A549 (cell line): Measurements from ENCODE around the gene MVK. TPM values are rescaled to one million over a fixed set of nuclear protein-coding genes. Genes with fewer than 3 reads are reported as not detected.

ENCODE experiments used
- ATAC-seq, 2 experiments: fragments of 200-7000 bp in 1 of 2; fragments of >200 bp in 1 of 2; cut with Nextera tagmentation in 1 of 2; cut with Tn5 transposase in 1 of 2; 3 replicates each; pipeline versions ENCODE4 v1.8.0 to v1.9.1; 2018 to 2020; ENCODE audit warnings: mild to moderate bottlenecking in 1 of 2, moderate library complexity in 1 of 2
- CTCF ChIA-PET: fragments of 300-600 bp; sonication (Branson Sonifier 250); formaldehyde crosslinking; extraction: SDS; loops from one replicate; lab custom pipeline; 2021; ENCODE audit warnings: antibody characterized with exemption, inconsistent platforms; lab: Yijun Ruan, JAX
- POLR2A ChIA-PET: fragments of 350-600 bp; formaldehyde crosslinking; extraction: SDS; loops from one replicate; lab custom pipeline; 2021; ENCODE audit warnings: antibody characterized with exemption, inconsistent platforms; lab: Yijun Ruan, JAX
- DNase-seq, 2 experiments: peaks; one replicate each; pipeline versions ENCODE4 v3.0.0 to v3.0.0-alpha.2; 2011 to 2016; ENCODE audit warnings: low read depth in 1 of 2, low spot score in 1 of 2
- FAIRE-seq: peaks from 2 replicates; lab custom pipeline; 2011; peaks lifted over from hg19 to GRCh38; lab: Jason Lieb, UNC
- H3K27ac ChIP-seq, 2 experiments: fragments of >200 bp; sonication (Bioruptor Twin); formaldehyde crosslinking; 3 replicates each; pipeline ENCODE4 v1.5.1; 2016 to 2017
- H3K4me1 ChIP-seq: fragments of >200 bp; sonication (Bioruptor Twin); formaldehyde crosslinking; 3 replicates; pipeline ENCODE4 v1.6.1; 2016
- H3K4me2 ChIP-seq: fragments of >200 bp; sonication (Bioruptor Twin); formaldehyde crosslinking; 3 replicates; pipeline ENCODE4 v1.6.1; 2016
- H3K4me3 ChIP-seq: fragments of >200 bp; sonication (Bioruptor Twin); formaldehyde crosslinking; 3 replicates; pipeline ENCODE4 v1.5.1; 2016
- H3K9me3 ChIP-seq: fragments of >200 bp; sonication (Bioruptor Twin); formaldehyde crosslinking; 3 replicates; pipeline ENCODE4 v1.6.1; 2016
- ATOH8 ChIP-seq: fragments of 250-450 bp; sonication (Bioruptor Pico); IDR thresholded peaks from 2 replicates; pipeline ENCODE4 v1.5.0; 2020; ENCODE audit warnings: low read depth, mild to moderate bottlenecking, moderate library complexity
- CHD2 ChIP-seq: fragments of 150-350 bp; IDR thresholded peaks from 2 replicates; pipeline ENCODE4 v1.6.1; 2014; ENCODE audit warnings: low read length; ENCODE audit not compliant: partially characterized antibody
- CHD4 ChIP-seq: fragments of 200-600 bp; sonication (generic); IDR thresholded peaks from 2 replicates; pipeline ENCODE4 v1.6.1; 2016; ENCODE audit warnings: antibody characterized with exemption, mild to moderate bottlenecking, borderline replicate concordance
- EHF ChIP-seq: fragments of 250-450 bp; sonication (Bioruptor Pico); IDR thresholded peaks from 2 replicates; pipeline ENCODE4 v1.5.0; 2020; ENCODE audit warnings: mild to moderate bottlenecking
- EHMT2 ChIP-seq: fragments of 200-600 bp; sonication (generic); IDR thresholded peaks from 2 replicates; pipeline ENCODE4 v1.6.1; 2016; ENCODE audit warnings: antibody characterized with exemption, low read depth, mild to moderate bottlenecking, moderate library complexity
- ELK1 ChIP-seq: fragments of 150-350 bp; IDR thresholded peaks from 2 replicates; pipeline ENCODE4 v1.6.1; 2014; ENCODE audit warnings: low read depth, mild to moderate bottlenecking, low read length
- ESRRA ChIP-seq: fragments of 150-350 bp; IDR thresholded peaks from 2 replicates; pipeline ENCODE4 v1.6.1; 2014; ENCODE audit warnings: mild to moderate bottlenecking, low read length, borderline replicate concordance
- FOSB ChIP-seq: fragments of 250-450 bp; sonication (Bioruptor Pico); IDR thresholded peaks from 2 replicates; pipeline ENCODE4 v1.5.0; 2020; ENCODE audit warnings: mild to moderate bottlenecking, moderate library complexity
- FOXS1 ChIP-seq: fragments of 250-450 bp; sonication (Bioruptor Pico); IDR thresholded peaks from 2 replicates; pipeline ENCODE4 v1.5.0; 2020; ENCODE audit warnings: mild to moderate bottlenecking, moderate library complexity
- GATA3 ChIP-seq: IDR thresholded peaks from 2 replicates; pipeline ENCODE4 v1.6.1; 2012; ENCODE audit warnings: borderline replicate concordance
- HMGXB4 ChIP-seq: fragments of 250-450 bp; sonication (Bioruptor Pico); IDR thresholded peaks from 2 replicates; pipeline ENCODE4 v1.5.0; 2021; ENCODE audit warnings: mild to moderate bottlenecking, moderate library complexity, borderline replicate concordance
- HOXB5 ChIP-seq: fragments of 250-450 bp; sonication (Bioruptor Pico); IDR thresholded peaks from 2 replicates; pipeline ENCODE4 v1.5.0; 2020; ENCODE audit warnings: mild to moderate bottlenecking, moderate library complexity
- MAFK ChIP-seq: fragments of 450-650 bp; IDR thresholded peaks from 2 replicates; pipeline ENCODE4 v1.6.1; 2014; ENCODE audit not compliant: partially characterized antibody
- MAX ChIP-seq: IDR thresholded peaks from 2 replicates; pipeline ENCODE4 v1.6.1; 2012
- MYC ChIP-seq: IDR thresholded peaks from 2 replicates; pipeline ENCODE4 v1.6.1; 2012; ENCODE audit warnings: mild to moderate bottlenecking, inconsistent platforms, low read length, improper control_type of control experiment, borderline replicate concordance
- NR3C1 ChIP-seq: fragments of >200 bp; sonication (Bioruptor Twin); formaldehyde crosslinking; IDR thresholded peaks from 3 replicates; pipeline ENCODE4 v1.6.1; 2017
- POLR2AphosphoS2 ChIP-seq: conservative IDR thresholded peaks from 2 replicates; pipeline ENCODE4 v1.6.1; 2012; ENCODE audit warnings: low read length, improper control_type of control experiment, inconsistent platforms
- RCOR1 ChIP-seq: fragments of 150-350 bp; IDR thresholded peaks from 2 replicates; pipeline ENCODE4 v1.6.1; 2014; ENCODE audit warnings: antibody characterized with exemption, low read length, low read depth
- RNF2 ChIP-seq: fragments of 200-600 bp; sonication (generic); IDR thresholded peaks from 2 replicates; pipeline ENCODE4 v1.6.1; 2016; ENCODE audit warnings: low read depth, mild to moderate bottlenecking, antibody characterized with exemption, moderate library complexity, borderline replicate concordance
- ZFP36 ChIP-seq: fragments of 450-650 bp; IDR thresholded peaks from 2 replicates; pipeline ENCODE4 v1.6.1; 2014; ENCODE audit warnings: borderline replicate concordance; ENCODE audit not compliant: partially characterized antibody
- WGBS: methylation state at CpG from one replicate; pipeline ENCODE4 v1.1.6; 2017; ENCODE audit errors: missing lambda C conversion rate; 5-methylcytosine and 5-hydroxymethylcytosine counted together
- polyA plus RNA-seq, 4 experiments: library from polyadenylated mRNA; depleted of rRNA in 3 of 4; stranded (reverse); fragments of >200 nt; fragmentation: RNase III in 1 of 4; extraction: RNeasy Plus Mini Kit Qiagen cat#74134 plus additional on column Dnase treatment in 1 of 4; gene quantifications; 2 replicates in 3 of 4; 3 replicates in 1 of 4; pipeline ENCODE4 v1.2.3, GENCODE V29; 2011 to 2017

MVK gene
- polyA plus RNA-seq, 2 of the 4 experiments (the other 2 are of a cell fraction) = 5.9 to 14.8 TPM

GRCh38 chr12:109558374-109559199, 15.0 kb upstream of the MVK start:
- no peak for TF ChIP-seq FOSB
- no peak for TF ChIP-seq GATA3
- TF ChIP-seq ZFP36 = no peak
- TF ChIP-seq MAX = no peak
- no peak for TF ChIP-seq NR3C1
- no peak for TF ChIP-seq RNF2
- TF ChIP-seq ELK1 = no peak
- no peak for TF ChIP-seq EHMT2
- TF ChIP-seq RCOR1 = no peak
- TF ChIP-seq CHD2 = no peak
- no peak for TF ChIP-seq HMGXB4 (CRISPR knock-in tag)
- no peak for FAIRE-seq
- Histone ChIP-seq H3K4me1 (no peaks in the 10 kb centered on the region), H3K9me3 (peaks cover 4% of the 10 kb centered on the region; the same call in 2 of the 3 replicates), H3K4me3 (no peak overlapping the region), H3K27ac (no peak overlapping the region), H3K4me2 (no peak overlapping the region)
- WGBS = 92% methylated on average over 24 of the region's 25 CpGs
- ChIA-PET POLR2A (no interaction called here), CTCF (interaction anchor here (1.1 to 1.3 kb wide), 3 partner anchors 14 to 287 kb away, joined by 3 to 5 read pairs (median 3); no protein-coding TSS in a partner anchor)
- ATAC-seq = no peak
- no peak for DNase-seq

GRCh38 chr12:109559200-109559505, 14.4 kb upstream of the MVK start:
- ChIA-PET CTCF (interaction anchor here (1.3 kb wide), 2 partner anchors 14 to 40 kb away, joined by 3 to 5 read pairs; no protein-coding TSS in a partner anchor), POLR2A (no interaction called here)
- TF ChIP-seq FOXS1 (no peak), MAFK (no peak), HOXB5 (CRISPR knock-in tag) (no peak), MYC (no peak), POLR2AphosphoS2 (no peak), EHF (CRISPR knock-in tag) (no peak), NR3C1 (no peak), ESRRA (no peak), ZFP36 (no peak), HMGXB4 (CRISPR knock-in tag) (no peak), CHD4 (no peak), ATOH8 (CRISPR knock-in tag) (no peak)
- Histone ChIP-seq H3K4me1 (no peaks in the 10 kb centered on the region), H3K4me2 (no peak overlapping the region), H3K4me3 (no peak overlapping the region), H3K27ac (no peak overlapping the region), H3K9me3 (peaks cover 4% of the 10 kb centered on the region; the same call in 2 of the 3 replicates)
- 100% methylated on average over 4 of the region's 6 CpGs for WGBS
- no peak for ATAC-seq
- no peak for FAIRE-seq
- DNase-seq = no peak
